OCI-LY1 (cell line): ENCODE results near the gene TMEM35B.
"Not testable (repeated sequence)": the region's sequence is repeated elsewhere in the genome, so short reads cannot be mapped to it uniquely, and the experiment has no call there.

ENCODE experiments used
- CTCF ChIP-seq: fragments of 200-600 bp; sonication (generic), shearing (Covaris generic); IDR thresholded peaks from 2 replicates; pipeline ENCODE4 v1.5.1; 2017; ENCODE audit warnings: mild to moderate bottlenecking, antibody characterized with exemption, low read length, moderate library complexity, mixed read lengths
- EZH2 ChIP-seq: fragments of 200-600 bp; sonication (generic), shearing (Covaris generic); IDR thresholded peaks from 2 replicates; pipeline ENCODE4 v1.8.0; 2017; ENCODE audit warnings: borderline replicate concordance, mixed run types, mild to moderate bottlenecking, antibody characterized with exemption, low read length, moderate library complexity, mixed read lengths

GRCh38 chr1:34968297-34968696 lies 16.9 kb downstream of the TMEM35B start:
- not testable (repeated sequence) for TF ChIP-seq CTCF, EZH2
